ENCODE data around the gene SLC39A8. TPM values are rescaled to one million over a fixed set of nuclear protein-coding genes. Genes with fewer than 3 reads are reported as not detected.

Gene SLC39A8
- total RNA-seq, 6 experiments from 2014 or later, result 19.4 to 24.7 (median 23.3) TPM

DNA sequence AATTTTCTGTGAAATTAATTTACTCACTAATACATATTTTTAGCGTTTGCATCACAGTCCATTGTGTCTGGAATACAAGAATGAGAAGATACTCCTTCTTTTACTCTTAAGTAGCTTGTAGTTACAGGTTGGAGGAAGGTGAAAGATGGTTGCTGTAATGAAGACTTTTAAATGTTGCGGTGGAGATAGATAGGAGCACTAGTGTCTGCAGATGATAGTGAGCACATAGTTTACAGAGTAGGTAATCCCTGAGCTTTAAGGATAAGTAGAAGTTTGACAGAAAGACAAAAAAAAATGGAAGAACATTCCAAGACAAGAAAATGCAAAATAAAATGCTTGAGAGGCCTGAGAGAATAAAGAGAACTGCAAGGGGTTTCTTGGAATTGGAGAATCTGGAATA, 5.4 kb upstream of the SLC39A8 start:
- H3K27me3 ChIP-seq, result no peaks in the 10 kb centered on the region
- DNase-seq (no peak), ATAC-seq (no peak)
- no peak overlapping the region for H3K4me3 ChIP-seq
- no peak overlapping the region for H3K27ac ChIP-seq
- no peaks in the 10 kb centered on the region for H3K36me3 ChIP-seq
- WGBS (ENCODE audit: insufficient coverage, low coverage, low lambda C conversion rate, missing lambda C conversion rate), result 96% methylated on average over 2 of the region's 2 CpGs
- intact Hi-C loops (cut with DNase I), result no loop called here
- H3K9me3 ChIP-seq, result no peaks in the 10 kb centered on the region
- H3K4me1 ChIP-seq, result peaks cover 0 to 9% (median 4%) of the 10 kb centered on the region in 4 donors
- TF ChIP-seq, protein P1, sequence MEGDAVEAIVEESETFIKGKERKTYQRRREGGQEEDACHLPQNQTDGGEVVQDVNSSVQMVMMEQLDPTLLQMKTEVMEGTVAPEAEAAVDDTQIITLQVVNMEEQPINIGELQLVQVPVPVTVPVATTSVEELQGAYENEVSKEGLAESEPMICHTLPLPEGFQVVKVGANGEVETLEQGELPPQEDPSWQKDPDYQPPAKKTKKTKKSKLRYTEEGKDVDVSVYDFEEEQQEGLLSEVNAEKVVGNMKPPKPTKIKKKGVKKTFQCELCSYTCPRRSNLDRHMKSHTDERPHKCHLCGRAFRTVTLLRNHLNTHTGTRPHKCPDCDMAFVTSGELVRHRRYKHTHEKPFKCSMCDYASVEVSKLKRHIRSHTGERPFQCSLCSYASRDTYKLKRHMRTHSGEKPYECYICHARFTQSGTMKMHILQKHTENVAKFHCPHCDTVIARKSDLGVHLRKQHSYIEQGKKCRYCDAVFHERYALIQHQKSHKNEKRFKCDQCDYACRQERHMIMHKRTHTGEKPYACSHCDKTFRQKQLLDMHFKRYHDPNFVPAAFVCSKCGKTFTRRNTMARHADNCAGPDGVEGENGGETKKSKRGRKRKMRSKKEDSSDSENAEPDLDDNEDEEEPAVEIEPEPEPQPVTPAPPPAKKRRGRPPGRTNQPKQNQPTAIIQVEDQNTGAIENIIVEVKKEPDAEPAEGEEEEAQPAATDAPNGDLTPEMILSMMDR (IDR thresholded peaks at IDR 0.05), result no peak
- TF ChIP-seq POLR2A (IDR thresholded peaks at IDR 0.05), result no peak

- TF ChIP-seq POLR2A (IDR thresholded peaks at IDR 0.05), result no peak
- TF ChIP-seq, protein P1 (IDR thresholded peaks at IDR 0.05), result no peak
- H3K4me3 ChIP-seq, result no peak overlapping the region
- H3K36me3 ChIP-seq, result no peaks in the 10 kb centered on the region
- H3K27me3 ChIP-seq, result no peaks in the 10 kb centered on the region
- H3K9me3 ChIP-seq, result no peaks in the 10 kb centered on the region
- ATAC-seq (no peak), DNase-seq (no peak)
- WGBS (ENCODE audit: insufficient coverage, low coverage, low lambda C conversion rate, missing lambda C conversion rate), result 43% methylated on average over 2 of the region's 2 CpGs
- peaks cover 0 to 6% (median 0%) of the 10 kb centered on the region in 4 donors for H3K4me1 ChIP-seq
- no peak overlapping the region for H3K27ac ChIP-seq
- intact Hi-C loops (cut with DNase I), result loop anchor here in 1 of 2 donors (10.0 kb wide), 1 partner anchor 76 kb away; no protein-coding TSS in a partner anchor
Measured at GRCh38 chr4:102348701-102349100, 3.4 kb upstream of the SLC39A8 start.

DNA sequence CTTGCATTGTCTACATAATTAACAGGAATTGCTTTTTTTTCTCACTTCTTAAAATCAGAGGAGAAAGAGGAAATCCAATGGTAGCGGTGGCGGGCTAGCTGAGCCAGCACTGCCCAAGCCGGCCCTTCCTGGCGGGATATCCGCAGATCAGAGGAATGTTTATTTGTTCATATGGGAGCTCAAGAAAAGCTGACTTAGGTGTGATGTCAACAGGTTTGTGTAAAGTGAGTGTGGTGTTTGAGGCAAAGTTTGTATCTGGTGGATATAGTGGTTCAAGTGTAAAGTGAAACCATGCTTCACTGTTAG, 466 bp upstream of the SLC39A8 start:
- 0% methylated on average over 5 of the region's 5 CpGs for WGBS (ENCODE audit: insufficient coverage, low coverage, low lambda C conversion rate, missing lambda C conversion rate)
- peak in 3 of 4 donors; percentile 0 to 10 (median 5) for ATAC-seq
- intact Hi-C loops (cut with DNase I), result loop anchor here in 1 of 2 donors (10.0 kb wide), 1 partner anchor 79 kb away; no protein-coding TSS in a partner anchor

DNA sequence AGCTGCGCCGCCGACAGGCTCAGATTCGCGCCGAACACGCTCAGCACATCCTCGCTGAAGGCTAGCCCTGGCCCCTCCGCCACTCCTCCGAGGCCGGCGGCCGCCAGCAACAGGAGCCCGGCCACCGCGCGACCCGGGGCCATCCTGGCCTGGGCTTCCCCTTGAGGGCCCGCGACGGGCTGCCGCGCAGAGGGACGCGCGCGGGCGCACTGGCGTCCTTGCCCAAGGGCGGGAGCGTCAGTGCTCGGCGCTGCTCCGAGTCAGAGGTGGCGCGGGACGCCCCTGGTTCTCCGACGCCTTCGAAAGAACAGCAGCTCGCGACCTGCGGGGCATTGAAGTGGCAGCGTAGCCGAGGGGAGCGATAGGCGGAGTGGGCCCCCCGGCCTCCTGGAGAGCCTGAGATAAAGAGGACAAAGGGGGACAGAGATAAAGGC, 745 bp downstream of the SLC39A8 start:
- Histone ChIP-seq H3K4me3 (peak overlapping the region; percentile 55 to 74 (median 59)), H3K36me3 (no peaks in the 10 kb centered on the region), H3K9me3 (no peaks in the 10 kb centered on the region), H3K27ac (peak overlapping the region; percentile 86 to 91 (median 89)), H3K4me1 (peaks cover 0 to 6% (median 0%) of the 10 kb centered on the region in 4 donors), H3K27me3 (no peaks in the 10 kb centered on the region)
- WGBS (ENCODE audit: insufficient coverage, low coverage, low lambda C conversion rate, missing lambda C conversion rate), result 0% methylated on average over 15 of the region's 48 CpGs
- DNase-seq (peak in 2 of 3 donors; percentile 87 to 89), ATAC-seq (peak; percentile 62 to 78 (median 74))
- intact Hi-C loops (cut with DNase I), result loop anchor here in 1 of 2 donors (10.0 kb wide), 1 partner anchor 80 kb away; no protein-coding TSS in a partner anchor
- TF ChIP-seq, protein P1 (IDR thresholded peaks at IDR 0.05), result no peak
- TF ChIP-seq POLR2A (IDR thresholded peaks at IDR 0.05), result peak; percentile 88

More for the DNA sequence above, 466 bp upstream of the SLC39A8 start:
- TF ChIP-seq POLR2A (IDR thresholded peaks at IDR 0.05), result no peak
- TF ChIP-seq, protein P1 (IDR thresholded peaks at IDR 0.05), result peak in 1 of 4 donors; percentile 9
- Histone ChIP-seq H3K9me3 (no peaks in the 10 kb centered on the region), H3K27ac (peak overlapping the region; percentile 86 to 91 (median 89)), H3K27me3 (no peaks in the 10 kb centered on the region), H3K36me3 (no peaks in the 10 kb centered on the region), H3K4me1 (peaks cover 0 to 6% (median 0%) of the 10 kb centered on the region in 4 donors), H3K4me3 (peak overlapping the region; percentile 55 to 74 (median 59))
- no peak for DNase-seq

Data from right lobe of liver (tissue), 6 donors.